ENCODE results near the gene SDK2. TPM values are rescaled to one million over a fixed set of nuclear protein-coding genes. Genes with fewer than 3 reads are reported as not detected.
A peak's percentile ranks its signal among the peaks of the same experiment; 100 is the strongest.

Gene SDK2
- total and polyA plus RNA-seq, 8 donors, result 0.04 to 0.31 (median 0.17) TPM

- no peak for TF ChIP-seq CTCF (IDR thresholded peaks at IDR 0.05)
- intact Hi-C loops (cut with DNase I), result no loop called here
- Histone ChIP-seq H3K27ac (no peak overlapping the region), H3K27me3 (peaks cover 0 to 4% (median 0%) of the 10 kb centered on the region in 4 donors), H3K4me1 (no peaks in the 10 kb centered on the region), H3K36me3 (no peaks in the 10 kb centered on the region), H3K4me3 (no peak overlapping the region), H3K9me3 (no peaks in the 10 kb centered on the region)
- DNase-seq, result peak in 1 of 6 donors; percentile 16
- ATAC-seq, result no peak
- FAIRE-seq, result no peak
- 69 to 82% methylated on average over 8 of the region's 8 CpGs for WGBS, 2 donors
Measured at GRCh38 chr17:73637866-73638265, 6.4 kb downstream of the SDK2 start.

- H3K9me3 ChIP-seq, result no peaks in the 10 kb centered on the region
- H3K4me3 ChIP-seq, result no peak overlapping the region
- H3K36me3 ChIP-seq, result no peaks in the 10 kb centered on the region
- no peaks in the 10 kb centered on the region for H3K27me3 ChIP-seq
- intact Hi-C loops (cut with DNase I), result no loop called here
- no peak for ATAC-seq
- no peak for DNase-seq
- TF ChIP-seq CTCF (IDR thresholded peaks at IDR 0.05), result no peak
- no peaks in the 10 kb centered on the region for H3K4me1 ChIP-seq
- 74 to 84% methylated on average over 12 of the region's 12 CpGs for WGBS, 2 donors
- H3K27ac ChIP-seq, result no peak overlapping the region
- no peak for FAIRE-seq
Measured at GRCh38 chr17:73635101-73635817, 9.0 kb downstream of the SDK2 start.

GRCh38 chr17:73634629-73635028, 9.6 kb downstream of the SDK2 start:
- TF ChIP-seq CTCF (IDR thresholded peaks at IDR 0.05), result no peak
- intact Hi-C loops (cut with DNase I), result no loop called here
- H3K4me1 ChIP-seq, result no peaks in the 10 kb centered on the region
- no peaks in the 10 kb centered on the region for H3K9me3 ChIP-seq
- H3K27ac ChIP-seq, result no peak overlapping the region
- 47 to 50% methylated on average over 5 of the region's 5 CpGs for WGBS, 2 donors
- ATAC-seq (no peak), FAIRE-seq (no peak), DNase-seq (no peak)
- H3K27me3 ChIP-seq, result no peaks in the 10 kb centered on the region
- H3K36me3 ChIP-seq, result no peaks in the 10 kb centered on the region
- no peak overlapping the region for H3K4me3 ChIP-seq

- 84 to 90% methylated on average over 8 of the region's 8 CpGs for WGBS, 2 donors
- intact Hi-C loops (cut with DNase I), result no loop called here
- H3K27me3 ChIP-seq, result no peaks in the 10 kb centered on the region
- H3K4me1 ChIP-seq, result no peaks in the 10 kb centered on the region
- no peak for FAIRE-seq
- H3K36me3 ChIP-seq, result no peaks in the 10 kb centered on the region
- ATAC-seq, result no peak
- no peak overlapping the region for H3K27ac ChIP-seq
- no peak for DNase-seq
- H3K9me3 ChIP-seq, result no peaks in the 10 kb centered on the region
- no peak for TF ChIP-seq CTCF (IDR thresholded peaks at IDR 0.05)
- no peak overlapping the region for H3K4me3 ChIP-seq
Measured at GRCh38 chr17:73633736-73634135, 10.5 kb downstream of the SDK2 start.

GRCh38 chr17:73632513-73632912, 11.7 kb downstream of the SDK2 start:
- TF ChIP-seq CTCF (IDR thresholded peaks at IDR 0.05), result no peak
- intact Hi-C loops (cut with DNase I), result no loop called here
- no peaks in the 10 kb centered on the region for H3K4me1 ChIP-seq
- no peak for ATAC-seq
- H3K27me3 ChIP-seq, result no peaks in the 10 kb centered on the region
- 61 to 62% methylated on average over 2 of the region's 2 CpGs for WGBS, 2 donors
- no peak for FAIRE-seq
- H3K9me3 ChIP-seq, result no peaks in the 10 kb centered on the region
- no peaks in the 10 kb centered on the region for H3K36me3 ChIP-seq
- no peak for DNase-seq
- H3K27ac ChIP-seq, result no peak overlapping the region
- H3K4me3 ChIP-seq, result no peak overlapping the region
